ENCODE data around the gene RGMA.

The RGMA gene

GRCh38 chr15:93060336-93061248 lies 28.4 kb downstream of the RGMA start:
- no peak overlapping the region for H3K4me3 ChIP-seq (ENCODE audit: low read depth, low read length)
- TF ChIP-seq, protein P1, sequence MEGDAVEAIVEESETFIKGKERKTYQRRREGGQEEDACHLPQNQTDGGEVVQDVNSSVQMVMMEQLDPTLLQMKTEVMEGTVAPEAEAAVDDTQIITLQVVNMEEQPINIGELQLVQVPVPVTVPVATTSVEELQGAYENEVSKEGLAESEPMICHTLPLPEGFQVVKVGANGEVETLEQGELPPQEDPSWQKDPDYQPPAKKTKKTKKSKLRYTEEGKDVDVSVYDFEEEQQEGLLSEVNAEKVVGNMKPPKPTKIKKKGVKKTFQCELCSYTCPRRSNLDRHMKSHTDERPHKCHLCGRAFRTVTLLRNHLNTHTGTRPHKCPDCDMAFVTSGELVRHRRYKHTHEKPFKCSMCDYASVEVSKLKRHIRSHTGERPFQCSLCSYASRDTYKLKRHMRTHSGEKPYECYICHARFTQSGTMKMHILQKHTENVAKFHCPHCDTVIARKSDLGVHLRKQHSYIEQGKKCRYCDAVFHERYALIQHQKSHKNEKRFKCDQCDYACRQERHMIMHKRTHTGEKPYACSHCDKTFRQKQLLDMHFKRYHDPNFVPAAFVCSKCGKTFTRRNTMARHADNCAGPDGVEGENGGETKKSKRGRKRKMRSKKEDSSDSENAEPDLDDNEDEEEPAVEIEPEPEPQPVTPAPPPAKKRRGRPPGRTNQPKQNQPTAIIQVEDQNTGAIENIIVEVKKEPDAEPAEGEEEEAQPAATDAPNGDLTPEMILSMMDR (conservative IDR thresholded peaks at IDR 0.05; ENCODE audit: low read depth, low read length) = no peak
- no peak for DNase-seq (ENCODE audit: low read depth)

DNA sequence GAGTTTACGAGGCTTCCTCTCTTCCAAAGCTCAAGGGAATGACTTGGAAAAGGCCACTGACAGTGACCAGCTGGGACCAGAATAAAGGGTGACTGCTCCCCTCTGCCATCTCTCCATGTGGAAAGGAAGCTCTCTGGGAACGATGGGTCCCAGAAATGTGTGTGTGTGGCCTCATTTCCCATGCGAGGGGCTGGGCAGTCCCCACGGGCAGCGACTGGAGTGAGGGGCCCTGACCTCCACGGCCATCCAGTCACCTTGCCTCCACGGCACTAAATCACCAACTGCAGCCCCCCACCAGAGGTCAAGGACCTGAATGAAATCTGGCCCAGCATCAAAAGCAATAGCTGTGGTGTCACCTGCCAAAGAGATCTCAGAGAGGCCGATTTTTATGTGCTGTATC lies 29.6 kb downstream of the RGMA start:
- no peak for DNase-seq (ENCODE audit: low read depth)
- TF ChIP-seq, protein P1 (conservative IDR thresholded peaks at IDR 0.05; ENCODE audit: low read depth, low read length) = no peak
- H3K4me3 ChIP-seq (ENCODE audit: low read depth, low read length) = no peak overlapping the region

DNA sequence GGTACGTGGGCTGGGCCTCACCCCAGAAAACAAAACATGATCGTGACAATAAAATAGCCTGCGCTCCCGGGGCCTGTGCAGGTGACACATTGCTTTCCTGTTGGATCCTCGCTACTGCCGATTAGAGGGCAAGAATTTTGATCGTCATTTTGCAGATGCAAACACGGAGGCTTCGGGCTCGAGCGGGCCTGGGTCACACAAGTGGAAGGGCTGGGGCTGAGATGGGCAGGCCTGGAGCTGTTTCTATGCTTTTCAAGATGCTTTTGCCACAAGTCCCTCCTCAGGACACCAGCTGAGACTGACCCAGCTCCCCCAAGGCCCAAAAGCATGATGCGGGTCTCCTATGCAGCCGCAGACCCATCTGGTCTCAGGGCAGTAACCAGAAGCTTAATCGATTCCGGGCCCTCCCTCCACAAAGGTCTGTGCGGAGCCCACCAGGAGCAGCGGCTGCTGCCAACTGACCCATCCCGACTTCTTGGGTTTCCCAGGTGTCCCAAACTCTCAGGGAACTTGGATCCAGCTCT lies 30.0 kb downstream of the RGMA start:
- DNase-seq (ENCODE audit: low read depth) = no peak
- TF ChIP-seq, protein P1 (conservative IDR thresholded peaks at IDR 0.05; ENCODE audit: low read depth, low read length) = no peak
- H3K4me3 ChIP-seq (ENCODE audit: low read depth, low read length) = no peak overlapping the region

GRCh38 chr15:93058128-93058527 lies 30.9 kb downstream of the RGMA start:
- TF ChIP-seq, protein P1 (conservative IDR thresholded peaks at IDR 0.05; ENCODE audit: low read depth, low read length) = no peak
- no peak for DNase-seq (ENCODE audit: low read depth)
- no peak overlapping the region for H3K4me3 ChIP-seq (ENCODE audit: low read depth, low read length)

GRCh38 chr15:93057618-93058017 lies 31.4 kb downstream of the RGMA start:
- DNase-seq (ENCODE audit: low read depth) = no peak
- no peak overlapping the region for H3K4me3 ChIP-seq (ENCODE audit: low read depth, low read length)
- TF ChIP-seq, protein P1 (conservative IDR thresholded peaks at IDR 0.05; ENCODE audit: low read depth, low read length) = no peak

DNA sequence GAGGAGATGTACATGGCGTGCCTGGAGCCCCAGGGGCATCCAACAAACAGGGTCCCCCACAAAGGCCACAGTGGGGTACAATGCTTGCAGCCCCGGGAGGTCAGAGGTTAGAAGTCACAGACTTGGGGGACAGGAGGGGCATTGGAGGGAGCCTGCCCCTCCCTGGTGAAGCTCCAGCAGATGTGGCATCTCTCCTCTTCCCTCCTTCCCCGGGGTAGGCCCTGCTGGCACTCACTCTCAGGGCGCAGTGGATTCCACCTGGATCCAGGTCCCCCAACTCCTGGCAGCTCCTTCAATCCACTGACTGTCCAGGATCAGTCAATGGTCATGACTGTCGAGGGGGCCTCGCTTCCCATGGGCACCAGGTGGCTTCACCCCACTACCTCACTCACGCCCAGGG lies 32.2 kb downstream of the RGMA start:
- TF ChIP-seq, protein P1 (conservative IDR thresholded peaks at IDR 0.05; ENCODE audit: low read depth, low read length) = no peak
- DNase-seq (ENCODE audit: low read depth) = no peak
- H3K4me3 ChIP-seq (ENCODE audit: low read depth, low read length) = no peak overlapping the region
